NCI-H774 (cell line): ENCODE measurements around the gene LENG9.

Source experiments
- DNase-seq: peaks from one replicate; lab custom pipeline; 2025; lab: John Stamatoyannopoulos, UW

Gene LENG9

GRCh38 chr19:54421521-54421920 is 42.1 kb downstream of the LENG9 start:
- DNase-seq: no peak

- DNase-seq: no peak
Measured at GRCh38 chr19:54421169-54421516, 42.4 kb downstream of the LENG9 start.

- no peak for DNase-seq
Measured at GRCh38 chr19:54420383-54421168, 43.0 kb downstream of the LENG9 start.

- DNase-seq: no peak
Measured at GRCh38 chr19:54420068-54420382, 43.6 kb downstream of the LENG9 start.

- DNase-seq: no peak
Measured at GRCh38 chr19:54418930-54419800, 44.4 kb downstream of the LENG9 start.

GRCh38 chr19:54418030-54418929 is 45.3 kb downstream of the LENG9 start:
- DNase-seq: no peak

GRCh38 chr19:54416695-54417491 is 46.7 kb downstream of the LENG9 start:
- DNase-seq: no peak

- DNase-seq: no peak
Measured at GRCh38 chr19:54415901-54416673, 47.5 kb downstream of the LENG9 start.

- DNase-seq: no peak
Measured at GRCh38 chr19:54415208-54415900, 48.2 kb downstream of the LENG9 start, which contains the start of gene TTYH1. TSS of gene TTYH1 (plus strand) at chr19:54415464. CDS start at chr19:54415553, 89 bp downstream.

GRCh38 chr19:54414156-54414555 is 49.4 kb downstream of the LENG9 start:
- no peak for DNase-seq

GRCh38 chr19:54412877-54413276 is 50.7 kb downstream of the LENG9 start:
- DNase-seq: no peak
